ENCODE measurements around the gene PARP16.

PARP16 gene

GRCh38 chr15:65303687-65304380 is 17.2 kb upstream of the PARP16 start:
- Histone ChIP-seq H2BK5ac (ENCODE audit: low read length) (peak overlapping the region; percentile 82), H3K4me3 (ENCODE audit: low read length) (peak overlapping the region; percentile 26), H3K27ac (ENCODE audit: low read depth, low read length) (peak overlapping the region; percentile 57), H3K4me2 (ENCODE audit: low read length) (peak overlapping the region; percentile 70), H3K9ac (ENCODE audit: low read length) (peak overlapping the region; percentile 86), H3K56ac (ENCODE audit: low read length) (peak overlapping the region; percentile 89), H3K36me3 (ENCODE audit: control insufficient read depth, insufficient read depth, low read length) (no peaks in the 10 kb centered on the region), H3K4ac (ENCODE audit: low read depth, low read length) (peak overlapping the region; percentile 61), H4K8ac (ENCODE audit: low read depth, low read length) (peak overlapping the region; percentile 90), H2BK15ac (replicated peaks; ENCODE audit: low read depth) (peak overlapping the region; percentile 79), H4K5ac (ENCODE audit: low read length) (peak overlapping the region; percentile 66), H3K79me1 (ENCODE audit: low read length) (no peaks in the 10 kb centered on the region), H3K27me3 (ENCODE audit: insufficient read depth, low read length, poor library complexity) (no peaks in the 10 kb centered on the region), H3K79me2 (ENCODE audit: control insufficient read depth, insufficient read depth, low read length) (no peaks in the 10 kb centered on the region), H3K18ac (ENCODE audit: low read length) (peak overlapping the region; percentile 98), H2BK120ac (ENCODE audit: low read depth, low read length) (peak overlapping the region; percentile 69), H3K23ac (ENCODE audit: low read length) (no peak overlapping the region), H2AK5ac (ENCODE audit: low read length) (no peak overlapping the region), H3K4me1 (ENCODE audit: control insufficient read depth, low read depth, low read length) (no peaks in the 10 kb centered on the region)
- DNase-seq, result peak; percentile 94
- WGBS (ENCODE audit: extremely low coverage, insufficient coverage, low lambda C conversion rate), result no CpG with 5 or more reads among the region's 24 CpGs

GRCh38 chr15:65302061-65302460 is 15.4 kb upstream of the PARP16 start:
- H2BK120ac ChIP-seq (ENCODE audit: low read depth, low read length), result no peak overlapping the region
- H3K4me2 ChIP-seq (ENCODE audit: low read length), result no peak overlapping the region
- DNase-seq, result no peak
- H3K4ac ChIP-seq (ENCODE audit: low read depth, low read length), result no peak overlapping the region
- H3K23ac ChIP-seq (ENCODE audit: low read length), result no peak overlapping the region
- H3K4me1 ChIP-seq (ENCODE audit: control insufficient read depth, low read depth, low read length), result no peaks in the 10 kb centered on the region
- H4K5ac ChIP-seq (ENCODE audit: low read length), result no peak overlapping the region
- no peak overlapping the region for H3K9ac ChIP-seq (ENCODE audit: low read length)
- H3K36me3 ChIP-seq (ENCODE audit: control insufficient read depth, insufficient read depth, low read length), result no peaks in the 10 kb centered on the region
- no peak overlapping the region for H2BK15ac ChIP-seq (replicated peaks; ENCODE audit: low read depth)
- H3K79me1 ChIP-seq (ENCODE audit: low read length), result no peaks in the 10 kb centered on the region
- WGBS (ENCODE audit: extremely low coverage, insufficient coverage, low lambda C conversion rate), result no CpG with 5 or more reads among the region's 24 CpGs
- H2BK5ac ChIP-seq (ENCODE audit: low read length), result no peak overlapping the region
- no peak overlapping the region for H3K18ac ChIP-seq (ENCODE audit: low read length)
- no peak overlapping the region for H2AK5ac ChIP-seq (ENCODE audit: low read length)
- no peaks in the 10 kb centered on the region for H3K79me2 ChIP-seq (ENCODE audit: control insufficient read depth, insufficient read depth, low read length)
- no peaks in the 10 kb centered on the region for H3K27me3 ChIP-seq (ENCODE audit: insufficient read depth, low read length, poor library complexity)
- H4K8ac ChIP-seq (ENCODE audit: low read depth, low read length), result no peak overlapping the region
- no peak overlapping the region for H3K27ac ChIP-seq (ENCODE audit: low read depth, low read length)
- no peak overlapping the region for H3K56ac ChIP-seq (ENCODE audit: low read length)
- H3K4me3 ChIP-seq (ENCODE audit: low read length), result no peak overlapping the region

- Histone ChIP-seq H3K27me3 (ENCODE audit: insufficient read depth, low read length, poor library complexity) (no peaks in the 10 kb centered on the region), H3K18ac (ENCODE audit: low read length) (no peak overlapping the region), H3K4me2 (ENCODE audit: low read length) (no peak overlapping the region), H3K9ac (ENCODE audit: low read length) (no peak overlapping the region), H3K4me1 (ENCODE audit: control insufficient read depth, low read depth, low read length) (no peaks in the 10 kb centered on the region), H2BK120ac (ENCODE audit: low read depth, low read length) (no peak overlapping the region), H4K5ac (ENCODE audit: low read length) (no peak overlapping the region), H3K27ac (ENCODE audit: low read depth, low read length) (no peak overlapping the region), H3K36me3 (ENCODE audit: control insufficient read depth, insufficient read depth, low read length) (no peaks in the 10 kb centered on the region), H3K79me2 (ENCODE audit: control insufficient read depth, insufficient read depth, low read length) (no peaks in the 10 kb centered on the region), H4K8ac (ENCODE audit: low read depth, low read length) (no peak overlapping the region), H3K56ac (ENCODE audit: low read length) (no peak overlapping the region), H3K23ac (ENCODE audit: low read length) (no peak overlapping the region), H3K4me3 (ENCODE audit: low read length) (no peak overlapping the region), H2BK5ac (ENCODE audit: low read length) (no peak overlapping the region), H3K79me1 (ENCODE audit: low read length) (no peaks in the 10 kb centered on the region), H2AK5ac (ENCODE audit: low read length) (no peak overlapping the region), H2BK15ac (replicated peaks; ENCODE audit: low read depth) (no peak overlapping the region), H3K4ac (ENCODE audit: low read depth, low read length) (no peak overlapping the region)
- DNase-seq, result no peak
- no CpG with 5 or more reads among the region's 36 CpGs for WGBS (ENCODE audit: extremely low coverage, insufficient coverage, low lambda C conversion rate)
Measured at GRCh38 chr15:65300924-65301441, 14.3 kb upstream of the PARP16 start.

DNA sequence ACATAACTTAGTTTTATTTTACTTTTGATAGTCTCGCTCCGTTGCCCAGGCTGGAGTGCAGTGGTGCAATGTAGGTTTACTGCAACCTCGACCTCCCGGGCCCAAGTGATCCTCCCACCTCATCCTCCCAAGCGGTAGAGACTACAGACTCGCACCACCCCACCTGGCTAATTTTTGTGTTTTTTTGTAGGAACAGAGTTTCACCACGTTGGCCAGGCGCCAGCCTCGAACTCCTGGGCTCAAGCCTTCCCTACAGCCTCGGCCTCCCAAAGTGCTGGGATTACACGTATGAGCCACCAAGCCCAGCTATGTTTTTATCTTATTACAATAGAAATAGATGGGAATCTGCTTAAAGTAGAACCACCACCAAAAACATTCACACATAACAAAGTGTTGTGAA is 12.0 kb upstream of the PARP16 start:
- Histone ChIP-seq H3K4me2 (ENCODE audit: low read length) (no peak overlapping the region), H3K79me2 (ENCODE audit: control insufficient read depth, insufficient read depth, low read length) (no peaks in the 10 kb centered on the region)
- WGBS (ENCODE audit: extremely low coverage, insufficient coverage, low lambda C conversion rate), result no CpG with 5 or more reads among the region's 11 CpGs

DNA sequence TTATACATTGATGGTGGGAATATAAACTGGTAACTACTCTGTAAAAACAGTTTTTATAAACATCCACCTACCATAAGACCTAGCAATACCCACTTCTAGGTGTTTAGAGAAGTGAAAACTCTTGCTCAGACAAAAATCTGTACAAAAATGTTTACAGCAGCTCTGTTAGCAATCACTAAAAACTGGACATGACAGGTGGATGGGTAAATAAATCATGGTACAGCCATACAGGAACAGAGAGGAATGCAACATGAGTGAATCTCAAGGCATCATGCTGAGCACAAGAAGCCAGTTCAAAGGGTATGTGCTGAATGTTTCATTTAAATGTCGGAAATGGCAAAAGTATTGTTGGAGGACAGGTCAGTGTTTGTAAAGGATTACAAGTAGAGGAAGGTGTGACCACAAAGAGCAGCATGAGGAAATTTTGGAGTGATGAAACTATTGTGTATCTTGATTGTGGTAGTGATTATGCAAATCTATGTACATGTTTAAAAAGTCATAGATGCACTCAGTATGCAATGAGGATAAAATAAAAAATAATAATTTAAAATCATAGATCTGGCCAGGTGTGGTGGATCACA is 6.3 kb upstream of the PARP16 start:
- WGBS (ENCODE audit: extremely low coverage, insufficient coverage, low lambda C conversion rate), result no CpG with 5 or more reads among the region's 1 CpG
- no peak overlapping the region for H3K4ac ChIP-seq (ENCODE audit: low read depth, low read length)
- H3K4me2 ChIP-seq (ENCODE audit: low read length), result no peak overlapping the region
- peak overlapping the region; percentile 42 for H3K56ac ChIP-seq (ENCODE audit: low read length)
- no peaks in the 10 kb centered on the region for H3K4me1 ChIP-seq (ENCODE audit: control insufficient read depth, low read depth, low read length)
- no peak overlapping the region for H2BK120ac ChIP-seq (ENCODE audit: low read depth, low read length)
- H4K5ac ChIP-seq (ENCODE audit: low read length), result no peak overlapping the region
- H3K36me3 ChIP-seq (ENCODE audit: control insufficient read depth, insufficient read depth, low read length), result no peaks in the 10 kb centered on the region
- no peak for DNase-seq
- H3K18ac ChIP-seq (ENCODE audit: low read length), result no peak overlapping the region
- H2BK5ac ChIP-seq (ENCODE audit: low read length), result no peak overlapping the region
- H3K9ac ChIP-seq (ENCODE audit: low read length), result no peak overlapping the region
- H3K79me2 ChIP-seq (ENCODE audit: control insufficient read depth, insufficient read depth, low read length), result no peaks in the 10 kb centered on the region
- no peaks in the 10 kb centered on the region for H3K27me3 ChIP-seq (ENCODE audit: insufficient read depth, low read length, poor library complexity)
- no peak overlapping the region for H3K27ac ChIP-seq (ENCODE audit: low read depth, low read length)
- H4K8ac ChIP-seq (ENCODE audit: low read depth, low read length), result no peak overlapping the region
- no peak overlapping the region for H3K23ac ChIP-seq (ENCODE audit: low read length)
- no peak overlapping the region for H2AK5ac ChIP-seq (ENCODE audit: low read length)
- no peak overlapping the region for H3K4me3 ChIP-seq (ENCODE audit: low read length)
- H2BK15ac ChIP-seq (replicated peaks; ENCODE audit: low read depth), result no peak overlapping the region
- no peaks in the 10 kb centered on the region for H3K79me1 ChIP-seq (ENCODE audit: low read length)

More for the DNA sequence above, 12.0 kb upstream of the PARP16 start:
- H3K18ac ChIP-seq (ENCODE audit: low read length), result no peak overlapping the region
- no peak overlapping the region for H2BK5ac ChIP-seq (ENCODE audit: low read length)
- no peak overlapping the region for H2BK120ac ChIP-seq (ENCODE audit: low read depth, low read length)
- no peak overlapping the region for H3K4me3 ChIP-seq (ENCODE audit: low read length)
- H3K4ac ChIP-seq (ENCODE audit: low read depth, low read length), result no peak overlapping the region
- H4K8ac ChIP-seq (ENCODE audit: low read depth, low read length), result no peak overlapping the region
- H3K23ac ChIP-seq (ENCODE audit: low read length), result no peak overlapping the region
- no peak overlapping the region for H3K27ac ChIP-seq (ENCODE audit: low read depth, low read length)
- no peak overlapping the region for H4K5ac ChIP-seq (ENCODE audit: low read length)
- H3K9ac ChIP-seq (ENCODE audit: low read length), result no peak overlapping the region
- H3K56ac ChIP-seq (ENCODE audit: low read length), result peak overlapping the region; percentile 25
- H3K4me1 ChIP-seq (ENCODE audit: control insufficient read depth, low read depth, low read length), result no peaks in the 10 kb centered on the region
- H3K36me3 ChIP-seq (ENCODE audit: control insufficient read depth, insufficient read depth, low read length), result no peaks in the 10 kb centered on the region
- H3K79me1 ChIP-seq (ENCODE audit: low read length), result no peaks in the 10 kb centered on the region
- DNase-seq, result no peak
- H3K27me3 ChIP-seq (ENCODE audit: insufficient read depth, low read length, poor library complexity), result no peaks in the 10 kb centered on the region
- H2AK5ac ChIP-seq (ENCODE audit: low read length), result no peak overlapping the region
- no peak overlapping the region for H2BK15ac ChIP-seq (replicated peaks; ENCODE audit: low read depth)

All from mesendoderm (in vitro differentiated cells).